A673 (cell line): ENCODE measurements around the gene COL28A1. TPM values are rescaled to one million over a fixed set of nuclear protein-coding genes. Genes with fewer than 3 reads are reported as not detected.

ENCODE experiments used
- BruUV-seq: library from RNA; stranded (reverse); fragments of 400-500 nt; replicated peaks from 2 replicates; lab custom pipeline; 2021; lab: Mats Ljungman, UMichigan
- CTCF ChIA-PET: fragments of 300-600 bp; sonication (Branson Sonifier 250); formaldehyde crosslinking; loops from one replicate; lab custom pipeline; 2022; ENCODE audit warnings: antibody characterized with exemption; lab: Charles Lee
- POLR2A ChIA-PET: fragments of 300-600 bp; sonication (Branson Sonifier 250); formaldehyde crosslinking; loops from one replicate; lab custom pipeline; 2022; ENCODE audit warnings: antibody characterized with exemption; ENCODE audit not compliant: low non-redundant PET; lab: Charles Lee
- DNase-seq: peaks from one replicate; pipeline ENCODE4 v3.0.0-alpha.2; 2015; ENCODE audit warnings: low spot score
- H3K27ac ChIP-seq: fragments of 200-600 bp; sonication (generic); 2 replicates; pipeline ENCODE4 v1.5.1; 2016; ENCODE audit warnings: mixed run types, low read depth, mild to moderate bottlenecking, mixed read lengths, antibody characterized with exemption, low read length; ENCODE audit not compliant: poor library complexity, severe bottlenecking
- H3K27me3 ChIP-seq: fragments of 200-600 bp; sonication (generic); replicated peaks from 2 replicates; pipeline ENCODE4 v1.6.1; 2017; ENCODE audit warnings: mixed run types, low read depth, mild to moderate bottlenecking, mixed read lengths, antibody characterized with exemption, low read length; ENCODE audit not compliant: insufficient read depth, poor library complexity
- H3K36me3 ChIP-seq: fragments of 200-600 bp; sonication (generic); 2 replicates; pipeline ENCODE4 v1.6.1; 2016; ENCODE audit warnings: mixed run types, mild to moderate bottlenecking, mixed read lengths, antibody characterized with exemption, low read length; ENCODE audit not compliant: insufficient read depth, poor library complexity, severe bottlenecking
- H3K4me1 ChIP-seq: fragments of 200-600 bp; sonication (generic); 2 replicates; pipeline ENCODE4 v1.6.1; 2017; ENCODE audit warnings: mixed run types, mild to moderate bottlenecking, mixed read lengths, antibody characterized with exemption, low read length; ENCODE audit not compliant: insufficient read depth, poor library complexity, severe bottlenecking
- H3K4me3 ChIP-seq: fragments of 200-600 bp; sonication (generic); 2 replicates; pipeline ENCODE4 v1.5.1; 2016; ENCODE audit warnings: low read depth, mixed run types, mild to moderate bottlenecking, mixed read lengths, low read length; ENCODE audit not compliant: poor library complexity, severe bottlenecking
- H3K9me3 ChIP-seq: fragments of 200-600 bp; sonication (generic); 2 replicates; pipeline ENCODE4 v1.6.1; 2016; ENCODE audit warnings: mixed run types, low read depth, mild to moderate bottlenecking, mixed read lengths, antibody characterized with exemption, low read length; ENCODE audit not compliant: poor library complexity, severe bottlenecking
- EZH2 ChIP-seq: fragments of 200-600 bp; sonication (generic); IDR thresholded peaks from 2 replicates; pipeline ENCODE4 v1.6.1; 2017; ENCODE audit warnings: borderline replicate concordance, low read depth, mild to moderate bottlenecking, mixed read lengths, antibody characterized with exemption, low read length; ENCODE audit not compliant: poor library complexity, severe bottlenecking
- intact Hi-C: fragments of 100-400 bp; cut with micrococcal nuclease; formaldehyde crosslinking; loops from one replicate; pipeline ENCODE4 v1.10.0; 2022; ENCODE audit not compliant: unreplicated experiment
- total RNA-seq: library from RNA; stranded (reverse); gene quantifications from 2 replicates; pipeline ENCODE4 v1.2.3, GENCODE V29; 2021
- TF ChIP-seq, protein P1 (sequence below): fragments of 300-800, 200-600 bp; sonication (generic); conservative IDR thresholded peaks from 2 replicates; pipeline ENCODE4 v1.5.1; 2017; ENCODE audit warnings: low read depth, mild to moderate bottlenecking, antibody characterized with exemption, low read length, moderate library complexity, mixed read lengths

The COL28A1 gene
- total RNA-seq, 1 experiment from 2014 or later: 0.34 TPM

DNA sequence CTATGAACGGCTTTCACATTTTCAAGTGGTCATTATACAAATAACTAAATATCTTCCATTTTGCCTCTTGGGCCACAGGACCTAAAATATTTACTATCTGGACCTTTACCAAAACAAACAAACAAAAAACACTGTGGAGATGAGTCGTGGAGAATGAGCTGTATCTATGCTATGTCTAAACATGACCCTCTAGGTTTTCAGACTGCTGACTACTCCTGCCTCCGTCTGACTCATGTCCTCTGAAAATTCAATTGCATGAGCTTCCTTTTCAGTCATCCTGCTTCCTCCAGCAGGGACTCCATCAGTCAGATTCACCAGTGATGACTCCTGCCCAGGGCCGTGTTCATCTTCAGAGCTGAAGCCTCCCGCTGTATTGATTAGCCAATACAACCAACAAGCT, 96.8 kb downstream of the COL28A1 start:
- no peak overlapping the region for H3K4me3 ChIP-seq
- no TSS peak for BruUV-seq
- ChIA-PET POLR2A (no interaction called here), CTCF (no interaction called here)
- H3K27ac ChIP-seq: no peak overlapping the region
- H3K9me3 ChIP-seq: no peaks in the 10 kb centered on the region
- TF ChIP-seq EZH2: no peak
- TF ChIP-seq, protein P1, sequence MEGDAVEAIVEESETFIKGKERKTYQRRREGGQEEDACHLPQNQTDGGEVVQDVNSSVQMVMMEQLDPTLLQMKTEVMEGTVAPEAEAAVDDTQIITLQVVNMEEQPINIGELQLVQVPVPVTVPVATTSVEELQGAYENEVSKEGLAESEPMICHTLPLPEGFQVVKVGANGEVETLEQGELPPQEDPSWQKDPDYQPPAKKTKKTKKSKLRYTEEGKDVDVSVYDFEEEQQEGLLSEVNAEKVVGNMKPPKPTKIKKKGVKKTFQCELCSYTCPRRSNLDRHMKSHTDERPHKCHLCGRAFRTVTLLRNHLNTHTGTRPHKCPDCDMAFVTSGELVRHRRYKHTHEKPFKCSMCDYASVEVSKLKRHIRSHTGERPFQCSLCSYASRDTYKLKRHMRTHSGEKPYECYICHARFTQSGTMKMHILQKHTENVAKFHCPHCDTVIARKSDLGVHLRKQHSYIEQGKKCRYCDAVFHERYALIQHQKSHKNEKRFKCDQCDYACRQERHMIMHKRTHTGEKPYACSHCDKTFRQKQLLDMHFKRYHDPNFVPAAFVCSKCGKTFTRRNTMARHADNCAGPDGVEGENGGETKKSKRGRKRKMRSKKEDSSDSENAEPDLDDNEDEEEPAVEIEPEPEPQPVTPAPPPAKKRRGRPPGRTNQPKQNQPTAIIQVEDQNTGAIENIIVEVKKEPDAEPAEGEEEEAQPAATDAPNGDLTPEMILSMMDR: no peak
- no peaks in the 10 kb centered on the region for H3K36me3 ChIP-seq
- intact Hi-C loops: no loop called here
- H3K27me3 ChIP-seq: no peaks in the 10 kb centered on the region
- peaks cover 10% of the 10 kb centered on the region for H3K4me1 ChIP-seq
- DNase-seq: peak; percentile 12

DNA sequence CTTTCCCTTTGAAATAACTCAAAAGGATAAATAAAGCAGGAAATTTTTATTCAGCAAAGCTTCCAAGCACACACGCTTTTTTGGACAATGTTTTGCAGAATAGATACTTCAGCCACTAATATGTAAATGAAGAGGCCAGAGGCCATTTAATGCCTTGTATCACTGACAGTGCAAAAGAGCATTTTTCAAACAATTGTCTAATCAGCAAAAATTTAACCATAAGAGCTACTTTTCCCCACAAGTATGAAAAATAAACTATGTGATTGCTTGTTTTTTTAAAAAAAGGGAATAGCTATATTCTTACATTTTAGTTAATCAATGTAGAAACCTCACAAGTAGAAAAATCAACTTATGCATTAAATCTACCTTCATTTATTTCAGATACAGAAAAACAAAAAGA, 99.7 kb downstream of the COL28A1 start:
- POLR2A ChIA-PET: no interaction called here

DNA sequence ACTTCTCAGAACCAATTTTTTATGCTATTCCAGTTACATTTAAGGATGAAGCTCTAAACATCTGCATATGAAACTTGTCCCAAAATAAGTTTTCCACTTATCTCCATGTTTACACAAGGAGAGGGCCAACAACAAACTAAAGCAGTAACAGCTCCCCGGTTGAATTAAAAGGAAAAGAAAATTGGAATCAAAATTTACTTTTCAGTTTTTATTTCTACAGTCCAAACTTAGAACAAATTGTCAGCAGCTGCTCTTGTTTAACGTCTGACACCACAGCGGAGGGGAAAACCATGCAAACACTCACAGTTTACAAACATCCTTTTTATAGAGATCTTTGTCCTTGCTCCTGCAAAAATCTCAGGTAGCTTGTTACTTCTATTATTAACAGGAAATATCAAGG, 101.3 kb downstream of the COL28A1 start:
- intact Hi-C loops: no loop called here
- peaks cover 11% of the 10 kb centered on the region for H3K27me3 ChIP-seq
- BruUV-seq: no TSS peak
- no peak overlapping the region for H3K4me3 ChIP-seq
- CTCF ChIA-PET: no interaction called here
- H3K4me1 ChIP-seq: no peaks in the 10 kb centered on the region
- POLR2A ChIA-PET: no interaction called here
- H3K9me3 ChIP-seq: no peaks in the 10 kb centered on the region
- no peak overlapping the region for H3K27ac ChIP-seq
- no peak for DNase-seq
- no peaks in the 10 kb centered on the region for H3K36me3 ChIP-seq
- TF ChIP-seq, protein P1: no peak
- TF ChIP-seq EZH2: no peak

More for the DNA sequence above, 99.7 kb downstream of the COL28A1 start:
- Histone ChIP-seq H3K4me1 (no peaks in the 10 kb centered on the region), H3K36me3 (no peaks in the 10 kb centered on the region), H3K27me3 (peaks cover 6% of the 10 kb centered on the region), H3K9me3 (no peaks in the 10 kb centered on the region), H3K4me3 (no peak overlapping the region), H3K27ac (no peak overlapping the region)
- no TSS peak for BruUV-seq
- DNase-seq: no peak
- no peak for TF ChIP-seq EZH2
- intact Hi-C loops: no loop called here
- CTCF ChIA-PET: no interaction called here

DNA sequence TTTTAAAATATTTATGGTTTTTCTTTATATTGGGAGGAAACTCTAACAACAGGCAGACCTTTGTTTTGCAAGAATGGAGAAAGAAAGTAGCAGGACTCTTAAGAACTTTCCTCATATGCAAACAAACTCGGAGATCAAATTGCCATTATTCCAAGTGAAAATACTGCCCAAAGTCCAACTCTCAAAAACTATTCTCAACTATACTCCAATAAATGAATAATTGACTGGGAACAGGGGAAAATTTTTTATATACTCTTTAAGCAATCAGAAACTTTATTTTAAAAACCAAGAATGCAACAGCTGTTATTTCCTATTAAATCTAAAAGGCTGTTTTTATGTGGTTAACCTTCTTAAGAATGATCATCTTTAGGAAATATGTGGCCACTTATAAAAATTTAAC, 101.9 kb downstream of the COL28A1 start:
- intact Hi-C loops: no loop called here
- TF ChIP-seq, protein P1: no peak
- no peak for TF ChIP-seq EZH2
- no peaks in the 10 kb centered on the region for H3K36me3 ChIP-seq

More for the DNA sequence above, 101.9 kb downstream of the COL28A1 start:
- POLR2A ChIA-PET: no interaction called here
- no peak overlapping the region for H3K4me3 ChIP-seq
- no peaks in the 10 kb centered on the region for H3K4me1 ChIP-seq
- no peaks in the 10 kb centered on the region for H3K9me3 ChIP-seq
- no TSS peak for BruUV-seq
- no peak for DNase-seq
- CTCF ChIA-PET: no interaction called here
- no peak overlapping the region for H3K27ac ChIP-seq
- H3K27me3 ChIP-seq: peaks cover 14% of the 10 kb centered on the region
